Right atrium auricular region (tissue), 2 donors: ENCODE results near the gene CCNY. TPM values are rescaled to one million over a fixed set of nuclear protein-coding genes. Genes with fewer than 3 reads are reported as not detected.

Source experiments
- DNase-seq: peaks from one replicate; pipeline ENCODE4 v3.0.0-alpha.2; 2019; ENCODE audit warnings: low spot score
- H3K27ac ChIP-seq, 2 donors: fragments of 200-600 bp; sonication (generic); 1 replicate in 1 of 2; 2 replicates in 1 of 2; pipeline ENCODE4 v1.5.1; 2016 to 2019
- H3K27me3 ChIP-seq, 2 donors: fragments of 200-600 bp; sonication (generic); one replicate each; pipeline versions ENCODE4 v1.5.1 to v1.6.0; 2017 to 2019
- H3K36me3 ChIP-seq: fragments of 200-600 bp; sonication (generic); one replicate; pipeline ENCODE4 v1.5.1; 2016
- H3K4me1 ChIP-seq, 2 donors: fragments of 200-600 bp; sonication (generic); one replicate each; pipeline versions ENCODE4 v1.5.1 to v1.6.0; 2017 to 2019
- H3K4me3 ChIP-seq, 2 donors: fragments of 200-600 bp; sonication (generic); 1 replicate in 1 of 2; 2 replicates in 1 of 2; pipeline ENCODE4 v1.5.1; 2017 to 2019; ENCODE audit warnings: mild to moderate bottlenecking in 1 of 2, moderate library complexity in 1 of 2
- H3K9me3 ChIP-seq, 2 donors: fragments of 200-600 bp; sonication (generic); one replicate each; pipeline ENCODE4 v1.5.1; 2019
- CTCF ChIP-seq, 2 donors: fragments of 200-600 bp; sonication (generic); IDR thresholded peaks; one replicate each; pipeline ENCODE4 v1.5.1; 2019; ENCODE audit warnings: antibody characterized with exemption in 2 of 2
- total RNA-seq, 2 donors: library from RNA; depleted of rRNA; stranded (reverse); fragments of >200 nt; gene quantifications; one replicate each; pipeline ENCODE4 v1.1.0, GENCODE V29; 2016

CCNY gene
- total RNA-seq, 2 donors from 2014 or later = 35.6 to 58.1 TPM

- no peak for TF ChIP-seq CTCF (IDR thresholded peaks at IDR 0.05)
- DNase-seq = no peak
- H3K9me3 ChIP-seq = no peaks in the 10 kb centered on the region
- no peaks in the 10 kb centered on the region for H3K27me3 ChIP-seq
- H3K27ac ChIP-seq = peak overlapping the region in 1 of 2 donors; percentile 10
- no peaks in the 10 kb centered on the region for H3K36me3 ChIP-seq
- H3K4me1 ChIP-seq = peaks cover 0 to 69% of the 10 kb centered on the region in 2 donors
- no peak overlapping the region for H3K4me3 ChIP-seq
Observed at GRCh38 chr10:35367107-35367859, 31.0 kb downstream of the CCNY start.

- H3K27ac ChIP-seq = peak overlapping the region in 1 of 2 donors; percentile 10
- peaks cover 0 to 76% of the 10 kb centered on the region in 2 donors for H3K4me1 ChIP-seq
- no peak for DNase-seq
- no peak for TF ChIP-seq CTCF (IDR thresholded peaks at IDR 0.05)
- no peaks in the 10 kb centered on the region for H3K36me3 ChIP-seq
- H3K9me3 ChIP-seq = no peaks in the 10 kb centered on the region
- no peak overlapping the region for H3K4me3 ChIP-seq
- no peaks in the 10 kb centered on the region for H3K27me3 ChIP-seq
Observed at GRCh38 chr10:35367982-35368381, 31.7 kb downstream of the CCNY start.

- peak overlapping the region; percentile 52 to 55 for H3K27ac ChIP-seq
- no peak for DNase-seq
- H3K27me3 ChIP-seq = no peaks in the 10 kb centered on the region
- TF ChIP-seq CTCF (IDR thresholded peaks at IDR 0.05) = no peak
- no peak overlapping the region for H3K4me3 ChIP-seq
- H3K36me3 ChIP-seq = no peaks in the 10 kb centered on the region
- peaks cover 0 to 82% of the 10 kb centered on the region in 2 donors for H3K4me1 ChIP-seq
- no peaks in the 10 kb centered on the region for H3K9me3 ChIP-seq
Observed at GRCh38 chr10:35368485-35369048, 32.3 kb downstream of the CCNY start.

GRCh38 chr10:35369049-35369611 is 32.8 kb downstream of the CCNY start:
- TF ChIP-seq CTCF (IDR thresholded peaks at IDR 0.05) = no peak

GRCh38 chr10:35371731-35372130 is 35.4 kb downstream of the CCNY start:
- Histone ChIP-seq H3K4me3 (no peak overlapping the region), H3K4me1 (peaks cover 0 to 73% of the 10 kb centered on the region in 2 donors), H3K27me3 (no peaks in the 10 kb centered on the region), H3K27ac (peak overlapping the region; percentile 76 to 84), H3K9me3 (no peaks in the 10 kb centered on the region), H3K36me3 (no peaks in the 10 kb centered on the region)
- DNase-seq = no peak
- TF ChIP-seq CTCF (IDR thresholded peaks at IDR 0.05) = no peak

More at GRCh38 chr10:35369049-35369611, 32.8 kb downstream of the CCNY start:
- Histone ChIP-seq H3K9me3 (no peaks in the 10 kb centered on the region), H3K4me1 (peaks cover 0 to 88% of the 10 kb centered on the region in 2 donors), H3K36me3 (no peaks in the 10 kb centered on the region), H3K27ac (peak overlapping the region; percentile 52 to 55), H3K27me3 (no peaks in the 10 kb centered on the region), H3K4me3 (no peak overlapping the region)
- no peak for DNase-seq
